ENCODE results near the gene DZIP3.
"Not testable (repeated sequence)": the region's sequence is repeated elsewhere in the genome, so short reads cannot be mapped to it uniquely, and the experiment has no call there.

Gene DZIP3

DNA sequence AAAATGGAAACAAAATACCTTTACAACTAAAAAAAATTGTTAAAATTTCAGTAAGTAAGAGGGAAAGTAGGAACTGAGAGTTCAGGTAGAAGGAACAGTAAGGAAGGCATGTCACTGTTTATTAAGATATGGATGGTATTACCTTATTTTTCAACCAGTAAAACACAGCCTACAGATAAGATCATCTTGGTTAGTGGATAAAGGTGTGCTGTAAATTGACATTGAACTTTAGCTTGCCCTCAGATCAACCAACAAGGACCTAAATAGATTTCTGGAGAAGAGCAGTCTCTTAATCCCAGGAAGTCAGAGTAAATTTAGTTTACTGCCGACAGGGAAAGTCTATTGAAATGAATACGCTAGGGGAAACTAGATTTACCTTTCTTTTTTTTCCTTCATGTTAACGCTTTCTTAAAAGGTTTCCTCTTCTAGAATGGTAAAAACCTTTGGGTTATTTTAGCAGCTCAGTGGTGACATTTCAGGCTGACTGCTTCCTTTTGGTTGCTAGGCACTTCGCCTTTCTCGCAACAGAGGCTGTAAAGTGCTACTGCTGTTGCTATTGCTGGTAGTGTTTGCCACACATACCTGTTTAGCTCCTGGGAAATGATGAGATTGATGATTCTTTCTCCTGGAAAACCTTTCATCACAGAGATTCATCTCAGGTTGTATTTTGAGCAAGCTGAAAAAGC is 12.9 kb downstream of the DZIP3 start:
- DNase-seq, result no peak

DNA sequence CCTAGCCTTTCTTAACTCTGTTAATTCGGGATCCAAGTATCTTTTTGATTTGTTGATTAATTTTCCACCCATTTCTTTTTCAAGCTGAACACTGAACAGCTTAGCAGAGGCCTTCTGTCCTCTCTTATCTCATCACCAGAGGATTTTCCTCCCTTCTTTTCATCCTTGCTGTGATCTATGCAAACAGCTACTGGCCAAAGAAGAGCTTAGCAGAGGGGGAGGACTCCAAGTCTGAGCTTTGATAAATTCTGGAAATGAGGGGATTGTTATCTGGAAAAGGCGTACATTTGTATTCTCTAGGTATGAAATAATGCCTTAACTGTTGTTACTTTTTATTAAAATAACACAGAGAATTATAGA is 13.4 kb downstream of the DZIP3 start:
- DNase-seq, result no peak

DNA sequence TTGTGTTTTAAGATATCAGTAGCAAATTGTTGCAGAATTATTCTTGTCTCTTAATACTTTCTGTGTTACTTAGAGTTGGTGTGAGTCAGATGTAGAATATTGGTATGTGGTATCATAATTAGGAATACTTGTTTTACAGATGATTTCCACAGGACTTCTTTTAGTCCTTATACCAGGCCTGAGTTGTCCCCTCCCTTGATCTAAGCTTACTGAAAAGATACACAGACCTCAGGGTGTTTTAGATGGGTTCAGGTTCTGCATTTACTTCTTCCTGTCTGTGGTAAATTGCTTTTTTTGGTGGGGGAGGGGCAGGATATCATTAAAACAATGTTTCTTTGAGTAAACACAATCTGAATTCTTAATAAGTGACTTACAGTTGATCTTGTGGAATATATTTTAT is 14.2 kb downstream of the DZIP3 start:
- DNase-seq, result no peak

DNA sequence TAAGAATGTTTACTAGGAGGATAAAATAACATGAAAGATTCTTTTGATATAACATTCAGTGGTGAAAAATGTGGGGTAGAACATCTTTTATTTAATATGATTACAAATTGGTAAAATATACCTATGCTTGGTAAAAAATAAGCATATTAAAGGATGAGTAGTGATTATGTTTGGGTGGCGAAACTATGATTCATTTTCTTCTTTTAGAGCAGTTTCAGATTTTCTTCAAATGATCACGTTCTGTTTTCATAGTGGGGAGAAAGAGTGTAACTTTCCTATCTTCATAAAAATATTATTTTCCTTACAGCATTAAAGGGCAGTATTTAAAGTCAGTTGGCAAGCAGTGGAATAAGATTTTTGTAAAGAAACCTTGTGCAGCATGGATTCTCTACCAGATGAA is 15.5 kb downstream of the DZIP3 start:
- no peak for DNase-seq

DNA sequence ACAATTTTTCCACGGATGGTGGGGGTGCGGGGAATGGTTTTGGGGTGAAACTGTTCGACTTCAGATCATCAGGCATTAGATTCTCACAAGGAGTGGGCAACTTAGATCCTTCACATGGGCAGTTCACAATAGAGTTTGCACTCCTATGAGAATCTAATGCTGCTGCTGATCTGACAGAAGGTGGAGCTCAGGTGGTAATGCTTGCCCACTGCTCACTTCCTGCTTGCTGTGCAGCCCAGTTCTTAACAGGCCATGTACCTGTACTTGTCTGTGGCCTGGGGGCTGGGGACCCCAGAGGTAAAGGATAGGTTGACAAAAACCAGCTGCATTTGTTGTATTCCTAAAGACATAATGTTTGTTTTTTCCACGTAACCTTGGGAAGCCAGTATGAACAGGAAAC is 16.0 kb downstream of the DZIP3 start:
- no peak for DNase-seq

DNA sequence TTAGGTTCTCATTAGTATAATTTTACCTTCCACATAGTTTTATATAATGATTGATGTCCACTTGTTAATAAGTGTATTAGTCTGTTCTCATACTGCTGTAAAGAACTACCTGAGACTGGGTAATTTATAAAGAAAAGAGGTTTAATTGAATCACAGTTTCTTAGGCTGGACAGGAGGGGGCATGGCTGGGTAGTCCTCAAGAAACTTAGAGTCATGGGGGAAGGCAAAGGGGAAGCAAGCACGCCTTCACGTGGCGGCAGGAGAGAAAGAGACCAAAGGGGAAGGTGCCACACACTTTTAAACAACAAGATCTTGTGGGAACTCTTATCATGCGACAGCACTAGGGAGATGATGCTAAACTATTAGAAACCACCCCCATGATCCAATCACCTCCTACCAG is 19.2 kb downstream of the DZIP3 start:
- no peak for DNase-seq

DNA sequence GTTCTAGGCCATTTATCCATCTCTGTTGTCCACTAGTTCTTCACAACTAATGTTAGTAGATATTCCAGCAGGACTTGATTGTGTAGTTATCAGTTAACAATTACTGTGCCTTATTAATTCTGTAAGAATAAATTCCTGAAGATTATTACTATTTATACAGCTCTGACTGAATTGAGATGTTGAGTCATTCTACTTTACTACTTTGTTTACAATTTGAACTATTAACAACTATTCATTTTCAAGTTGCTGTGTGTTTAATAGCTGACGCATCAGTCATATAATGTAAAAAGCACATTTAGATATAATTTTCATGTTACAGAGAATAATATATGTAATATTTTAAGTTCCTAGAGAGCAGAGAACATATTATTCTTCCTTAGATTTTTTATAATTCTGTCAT is 21.1 kb downstream of the DZIP3 start:
- DNase-seq, result no peak

DNA sequence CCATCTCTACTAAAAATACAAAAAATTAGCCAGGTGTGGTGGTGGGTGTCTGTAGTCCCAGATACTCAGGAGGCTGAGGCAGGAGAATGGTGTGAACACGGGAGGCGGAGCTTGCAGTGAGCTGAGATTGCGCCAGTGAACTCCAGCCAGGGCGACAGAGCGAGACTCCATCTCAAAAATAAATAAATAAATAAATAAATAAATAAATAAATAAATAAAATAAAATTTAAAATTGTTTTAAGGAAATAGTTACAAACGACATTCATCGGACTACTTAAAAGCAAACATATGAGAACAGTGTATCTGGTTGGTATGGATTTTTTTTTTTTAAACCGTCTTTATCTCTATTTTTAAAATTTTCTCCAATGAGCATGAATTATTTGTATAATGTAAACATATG is 26.6 kb downstream of the DZIP3 start:
- not testable (repeated sequence) for DNase-seq

DNA sequence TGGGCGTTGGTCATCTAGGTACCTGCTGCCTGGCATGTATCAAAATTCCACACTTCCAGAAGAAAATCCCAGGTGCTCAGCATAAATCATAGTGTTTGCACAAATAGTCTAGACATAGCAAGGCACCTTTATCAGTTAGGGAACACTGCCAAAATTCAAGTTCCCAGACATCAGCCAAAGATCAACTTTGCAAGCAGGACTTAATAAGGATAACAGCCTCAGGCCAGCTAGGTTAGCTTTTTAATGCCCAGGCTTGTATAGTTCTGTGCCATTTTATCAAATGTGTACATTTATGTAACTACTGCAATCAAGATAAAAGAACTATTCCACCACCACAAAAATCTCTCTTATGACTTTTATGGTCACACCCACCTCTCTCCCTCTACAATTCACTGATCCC is 30.7 kb downstream of the DZIP3 start:
- no peak for DNase-seq

DNA sequence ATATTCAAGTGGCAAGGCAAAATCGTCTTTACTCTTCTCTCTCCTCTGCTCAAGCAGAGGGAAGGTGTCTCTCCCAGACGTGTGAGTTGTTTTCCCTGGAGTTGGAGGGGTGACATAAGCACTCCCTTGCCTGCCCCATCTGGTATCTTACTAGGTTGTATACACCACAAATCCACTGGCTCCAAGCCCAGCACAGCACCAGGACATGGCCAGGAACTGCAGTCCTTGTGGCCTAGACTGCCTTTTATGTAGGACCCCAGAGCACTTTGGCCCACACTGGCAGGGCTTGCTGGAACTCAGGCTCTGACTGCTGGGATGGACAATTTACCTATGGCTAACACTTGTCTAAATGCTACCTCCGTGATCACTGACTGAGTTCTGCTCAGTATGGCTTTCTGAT is 34.0 kb downstream of the DZIP3 start:
- no peak for DNase-seq

DNA sequence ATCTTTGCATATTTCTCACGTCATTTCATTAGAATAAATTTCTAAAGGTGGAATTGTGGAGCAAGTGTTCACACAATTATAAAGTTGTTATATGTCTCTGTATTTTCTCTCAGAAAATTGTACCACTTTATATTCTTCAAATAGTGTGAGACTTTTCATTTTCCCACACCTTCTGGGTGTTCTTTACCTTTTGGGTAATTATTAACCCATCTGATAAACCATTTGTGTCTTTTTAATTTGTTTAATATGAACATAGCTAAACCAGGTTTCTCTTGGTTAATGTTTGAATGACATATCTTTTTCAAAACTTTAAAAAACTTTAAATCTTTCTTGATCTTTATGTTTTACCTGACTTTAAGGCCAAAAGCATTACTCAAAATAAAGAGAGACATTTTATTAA is 40.5 kb downstream of the DZIP3 start:
- DNase-seq, result no peak

DNA sequence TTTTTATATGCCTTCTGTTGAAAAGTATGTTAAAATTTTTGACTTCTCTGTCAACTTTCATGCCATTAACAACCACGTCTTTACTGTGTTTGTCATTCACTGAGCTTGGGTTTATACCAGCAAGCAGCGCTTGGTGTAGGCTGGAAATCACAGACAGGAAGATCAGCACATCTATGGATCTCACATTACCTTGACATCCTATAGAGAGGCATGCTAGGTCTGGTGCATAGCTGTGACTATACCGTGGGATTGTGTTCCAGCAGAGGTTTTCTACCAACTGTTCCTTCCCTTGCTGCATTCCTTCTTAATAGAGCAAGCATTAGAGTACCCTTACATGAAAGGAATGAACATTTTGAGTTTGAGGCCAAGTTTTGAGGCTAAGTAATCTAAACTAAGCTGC is 53.0 kb downstream of the DZIP3 start:
- no peak for DNase-seq

DNA sequence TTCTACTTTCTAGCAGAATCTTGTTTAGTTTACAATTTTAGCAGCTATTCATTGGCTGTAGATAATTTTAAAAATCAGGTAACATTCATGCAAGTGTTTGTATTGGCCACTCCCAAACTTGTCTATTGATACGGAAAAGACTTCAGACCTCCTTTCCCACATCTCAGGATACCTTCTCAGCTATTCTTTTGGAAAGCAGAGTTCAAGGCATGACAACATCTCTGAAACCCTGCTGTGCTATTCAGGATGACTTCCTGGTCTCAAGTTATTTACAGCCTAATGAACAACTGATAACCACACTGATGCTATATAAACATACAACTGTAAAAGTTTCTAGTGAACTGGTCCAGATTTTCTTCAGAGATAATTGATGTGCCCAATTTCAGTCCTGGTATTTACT is 55.8 kb downstream of the DZIP3 start:
- no peak for DNase-seq

DNA sequence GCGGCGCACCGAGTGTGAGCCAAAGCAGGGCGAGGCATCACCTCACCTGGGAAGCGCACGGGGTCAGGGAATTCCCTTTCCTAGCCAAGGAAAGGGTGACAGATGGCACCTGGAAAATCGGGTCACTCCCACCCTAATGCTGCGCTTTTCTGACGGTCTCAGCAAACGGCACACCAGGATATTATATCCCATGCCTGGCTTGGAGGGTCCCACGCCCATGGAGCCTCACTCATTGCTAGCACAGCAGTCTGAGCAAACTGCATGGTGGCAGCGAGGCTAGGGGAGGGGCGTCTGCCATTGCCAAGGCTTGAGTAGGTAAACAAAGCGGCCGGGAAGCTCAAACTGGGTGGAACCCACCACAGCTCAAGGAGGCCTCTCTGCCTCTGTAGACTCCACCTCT is 66.1 kb downstream of the DZIP3 start:
- DNase-seq, result not testable (repeated sequence)

DNA sequence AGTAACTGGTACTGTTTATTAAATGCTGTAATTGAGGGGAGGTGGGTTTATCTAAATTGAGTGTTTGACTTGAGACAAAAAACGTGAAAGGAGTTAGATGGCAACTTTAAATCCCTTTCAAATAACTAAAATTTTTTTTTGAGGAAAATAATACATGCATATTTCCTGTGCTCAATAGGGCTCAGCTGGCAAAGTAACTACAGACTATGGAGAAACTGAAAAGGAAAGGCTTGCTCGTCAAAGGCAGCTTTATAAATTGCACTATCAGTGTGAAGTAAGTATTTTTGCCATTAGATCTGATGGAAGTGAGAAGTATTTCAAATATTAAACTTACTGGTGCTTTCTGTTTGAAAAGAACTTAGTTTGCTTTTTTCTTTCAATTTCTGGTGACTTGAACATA is 72.2 kb downstream of the DZIP3 start:
- no peak for DNase-seq

DNA sequence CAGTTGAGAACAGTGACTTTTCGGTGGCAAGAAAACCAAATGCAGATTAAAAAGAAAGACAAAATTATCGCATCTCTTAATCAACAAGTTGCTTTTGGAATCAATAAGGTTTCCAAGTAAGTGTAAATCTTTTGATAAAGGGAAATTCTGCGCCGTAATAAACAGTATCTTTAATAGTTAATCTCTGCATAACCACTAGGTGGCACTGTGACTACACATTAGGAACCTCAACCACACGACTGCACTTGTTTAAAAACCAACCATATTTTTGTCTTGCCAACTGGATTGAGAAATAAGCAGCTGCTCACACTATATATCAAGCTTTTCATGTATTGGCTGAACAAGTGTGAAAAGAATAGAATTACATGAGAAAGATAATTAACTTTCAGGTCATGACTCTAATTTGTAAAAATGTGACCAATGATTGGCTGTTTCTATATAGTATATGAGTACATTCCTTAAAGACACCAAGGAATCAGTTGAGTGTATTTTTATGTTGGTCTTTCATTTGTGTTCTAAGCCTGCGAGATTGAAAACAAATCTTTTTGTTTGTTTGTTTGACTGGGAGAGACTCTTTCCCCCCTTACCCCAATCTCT is 72.7 kb downstream of the DZIP3 start:
- DNase-seq, result peak; percentile 33 to 34

DNA sequence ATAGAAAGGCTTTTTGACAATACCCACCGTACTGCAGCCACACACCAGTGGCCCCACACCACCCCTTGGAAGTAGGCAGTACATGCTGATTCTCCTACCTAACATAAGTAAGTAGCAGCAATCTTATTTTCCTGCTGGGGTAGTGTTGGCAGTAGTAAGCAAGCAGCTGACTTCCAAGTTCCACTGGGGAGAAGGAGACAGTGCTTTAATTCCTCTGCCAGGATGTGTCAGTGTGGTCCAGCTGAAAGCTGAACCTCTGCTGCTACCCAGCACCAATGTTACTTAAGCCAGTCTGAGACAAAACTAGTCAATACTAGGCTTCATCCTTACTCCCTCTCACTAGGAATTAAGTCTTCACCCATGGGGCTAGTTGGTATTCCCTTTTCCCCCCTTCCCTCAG is 74.7 kb downstream of the DZIP3 start:
- DNase-seq, result no peak

DNA sequence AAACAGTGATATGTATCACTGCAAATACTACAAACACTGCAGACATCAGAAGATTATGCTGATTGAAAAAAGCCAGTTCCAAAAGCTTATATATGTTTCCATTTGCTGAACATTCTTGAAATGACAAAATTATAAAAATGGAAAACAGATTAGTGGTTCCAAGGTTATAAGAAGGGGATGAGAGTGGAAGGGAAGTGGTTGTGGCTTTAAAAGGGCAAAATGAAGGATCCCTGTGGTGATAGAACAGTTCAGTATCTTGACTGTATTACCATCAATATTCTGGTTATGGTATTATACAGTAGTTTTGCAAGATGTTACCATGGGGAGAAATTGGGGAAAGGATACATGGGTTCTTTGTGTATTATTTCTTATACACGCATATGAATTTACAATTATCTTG is 77.8 kb downstream of the DZIP3 start:
- no peak for DNase-seq

DNA sequence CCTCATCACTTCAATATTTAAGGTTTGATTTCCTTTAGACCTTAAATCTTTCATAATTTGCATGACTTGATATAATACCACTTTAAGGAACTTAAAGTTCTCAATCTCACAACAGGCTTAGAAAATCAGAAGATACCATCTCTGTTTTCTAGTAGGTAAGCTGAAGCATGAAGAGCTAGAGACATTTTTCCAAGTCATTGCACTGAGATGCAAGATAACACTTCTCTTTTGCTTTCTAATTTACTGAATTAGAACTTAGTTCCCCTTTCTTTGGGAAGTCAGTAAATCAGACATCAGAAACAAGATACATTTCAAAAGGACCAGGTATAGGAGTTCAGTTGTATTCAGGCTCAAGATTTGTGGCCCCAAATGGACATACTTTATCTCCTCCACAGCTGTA is 79.7 kb downstream of the DZIP3 start:
- no peak for DNase-seq

DNA sequence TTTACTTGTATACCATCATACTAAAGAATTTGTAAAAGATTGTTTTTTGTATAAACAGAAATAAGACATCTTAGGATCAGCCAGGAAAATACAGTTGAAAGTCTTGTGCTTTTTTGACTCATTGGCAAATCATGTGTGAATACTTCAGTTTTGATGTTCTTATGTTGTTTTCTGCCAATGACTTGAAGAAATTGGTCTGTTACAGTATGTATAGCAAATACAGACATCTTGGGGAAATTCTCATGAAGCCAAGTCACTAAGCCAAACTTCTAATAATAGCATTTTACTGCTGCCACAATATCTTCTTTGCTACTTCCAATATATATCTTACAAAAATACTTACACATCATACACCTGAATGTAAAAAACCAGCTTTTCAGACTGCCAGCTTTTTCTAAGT is 83.2 kb downstream of the DZIP3 start:
- DNase-seq, result no peak

DNA sequence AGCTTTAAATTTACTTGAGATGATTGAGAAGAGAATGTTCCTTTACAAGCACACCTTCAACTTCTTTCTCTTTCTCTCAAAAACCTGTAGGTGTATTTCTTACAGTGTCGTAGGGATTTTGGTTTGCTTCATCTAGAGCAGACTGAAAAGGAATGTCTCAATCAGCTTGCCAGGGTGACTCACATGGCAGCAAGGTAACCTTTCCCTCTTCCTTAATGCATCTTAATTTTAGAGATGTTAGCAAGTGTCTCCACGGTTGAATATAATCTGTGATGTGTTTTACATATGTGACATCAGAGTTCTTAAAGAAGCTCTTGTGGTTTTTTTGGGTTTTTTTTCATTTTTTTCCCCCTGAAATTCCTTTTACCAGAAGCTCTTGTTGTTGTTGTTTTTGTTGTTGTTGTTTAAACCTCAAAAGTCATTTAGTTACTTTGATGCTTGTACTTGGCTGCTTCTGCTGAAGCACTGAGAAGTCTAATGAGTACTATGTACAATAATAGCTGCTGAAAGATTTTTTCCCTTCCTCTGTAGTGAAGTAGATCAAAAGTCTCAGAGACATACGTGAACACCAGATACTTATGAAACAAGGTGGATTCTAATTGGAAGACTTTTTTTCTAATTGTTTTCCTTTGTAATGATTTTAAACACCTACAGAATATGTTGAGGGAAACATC is 84.6 kb downstream of the DZIP3 start:
- DNase-seq, result no peak

DNA sequence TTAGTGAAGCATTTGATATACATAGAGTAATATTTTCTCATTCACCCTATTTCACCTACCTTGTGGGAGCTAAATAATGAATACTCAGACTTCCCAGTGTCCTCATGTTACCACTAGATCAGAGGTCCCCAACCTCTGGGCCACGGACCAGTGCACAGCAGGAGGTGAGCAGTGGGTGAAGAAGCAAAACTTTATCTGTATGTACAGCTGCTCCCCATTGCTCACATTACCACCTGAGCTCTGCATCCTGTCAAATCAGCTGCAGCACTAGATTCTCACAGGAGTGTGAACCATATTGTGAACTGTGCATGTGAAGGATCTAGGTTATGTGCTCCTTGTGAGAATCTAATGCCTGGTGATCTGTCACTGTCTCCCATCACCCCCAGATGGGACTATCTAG is 88.3 kb downstream of the DZIP3 start:
- DNase-seq, result no peak

DNA sequence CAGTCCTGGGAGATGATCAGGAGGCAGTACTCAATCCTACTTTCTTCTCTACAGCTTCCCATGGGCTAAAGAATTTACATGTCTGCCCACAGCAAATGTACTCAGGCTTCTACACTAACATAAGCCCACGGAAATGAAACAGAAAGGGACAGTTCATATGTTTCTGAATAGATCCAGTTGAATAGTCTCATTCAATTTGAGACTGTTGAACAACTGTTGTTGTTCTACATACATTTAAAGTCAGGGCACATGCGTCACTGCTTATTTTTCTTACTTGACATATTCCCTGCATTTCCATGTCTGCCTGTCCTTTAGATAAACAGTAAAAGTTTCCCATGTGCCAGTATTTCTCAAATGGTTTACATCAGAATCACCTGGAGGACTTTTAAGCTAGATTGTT is 102.8 kb downstream of the DZIP3 start:
- DNase-seq, result not testable (repeated sequence)

DNA sequence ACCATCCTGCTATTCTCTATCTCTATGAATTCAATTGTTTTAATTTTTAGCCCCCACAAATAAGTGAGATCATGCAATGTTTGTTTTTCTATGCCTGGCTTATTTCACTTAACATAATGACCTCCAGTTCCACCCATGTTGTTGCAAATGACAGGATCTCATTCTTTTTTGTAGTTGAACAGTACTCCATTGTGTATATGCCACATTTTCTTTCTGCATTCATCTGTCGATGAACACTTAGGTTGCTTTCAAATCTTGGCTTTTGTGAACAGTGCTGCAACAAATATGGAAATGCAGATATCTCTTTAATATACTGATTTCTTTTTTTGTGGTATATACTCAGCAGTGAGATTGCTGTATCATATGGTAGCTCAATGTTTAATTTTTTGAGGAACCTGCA is 108.9 kb downstream of the DZIP3 start:
- DNase-seq, result no peak

DNA sequence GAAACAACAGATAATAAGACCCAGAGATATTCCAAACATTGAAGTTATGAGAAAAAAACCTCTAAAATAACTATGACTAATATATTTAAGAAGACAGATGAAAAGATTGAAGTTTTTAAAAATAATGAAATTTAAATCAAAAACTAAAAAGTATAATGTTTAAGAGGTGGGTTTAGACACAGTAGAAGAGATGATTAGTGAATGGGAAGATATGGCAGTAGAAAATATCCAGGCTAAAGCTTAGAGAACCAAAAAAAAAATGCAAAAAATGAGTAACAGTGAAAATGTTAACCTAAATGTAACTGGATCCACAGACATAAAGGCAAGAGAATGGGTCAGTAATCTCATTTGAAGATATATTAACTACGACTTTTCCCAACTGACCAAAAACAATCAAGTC is 115.5 kb downstream of the DZIP3 start:
- no peak for DNase-seq
